C4-2B (cell line): ENCODE measurements around the gene GRK3.

Experiments
- H3K27ac ChIP-seq: fragments of 450-650 bp; 2 replicates; pipeline ENCODE4 v1.5.1; 2017
- CTCF ChIP-seq: fragments of 450-650 bp; conservative IDR thresholded peaks from 2 replicates; pipeline ENCODE4 v1.5.1; 2017; ENCODE audit warnings: mild to moderate bottlenecking
- ZFX ChIP-seq: fragments of 450-650 bp; IDR thresholded peaks from 2 replicates; pipeline ENCODE4 v1.6.1; 2017

Gene GRK3

GRCh38 chr22:25672289-25673084, 108.0 kb downstream of the GRK3 start:
- TF ChIP-seq ZFX (no peak), CTCF (no peak)
- no peak overlapping the region for H3K27ac ChIP-seq

- TF ChIP-seq ZFX (no peak), CTCF (no peak)
These were observed 109.2 kb downstream of the GRK3 start for GRCh38 chr22:25673713-25674112.

GRCh38 chr22:25677631-25678030, 113.2 kb downstream of the GRK3 start:
- TF ChIP-seq CTCF (no peak), ZFX (no peak)

More at GRCh38 chr22:25673713-25674112, 109.2 kb downstream of the GRK3 start:
- H3K27ac ChIP-seq: no peak overlapping the region

GRCh38 chr22:25680051-25680450, 115.6 kb downstream of the GRK3 start:
- no peak overlapping the region for H3K27ac ChIP-seq

More at GRCh38 chr22:25677631-25678030, 113.2 kb downstream of the GRK3 start:
- no peak overlapping the region for H3K27ac ChIP-seq

GRCh38 chr22:25680956-25681355, 116.5 kb downstream of the GRK3 start:
- H3K27ac ChIP-seq: no peak overlapping the region
- TF ChIP-seq ZFX: no peak
- TF ChIP-seq CTCF: no peak

More at GRCh38 chr22:25680051-25680450, 115.6 kb downstream of the GRK3 start:
- TF ChIP-seq CTCF: no peak
- no peak for TF ChIP-seq ZFX

- no peak for TF ChIP-seq ZFX
- TF ChIP-seq CTCF: no peak
- H3K27ac ChIP-seq: no peak overlapping the region
These were observed 117.6 kb downstream of the GRK3 start for GRCh38 chr22:25682109-25682508.

- TF ChIP-seq CTCF (no peak), ZFX (no peak)
- H3K27ac ChIP-seq: no peak overlapping the region
These were observed 124.2 kb downstream of the GRK3 start for GRCh38 chr22:25688627-25689026.
